Esophagus muscularis mucosa (tissue), 4 donors: ENCODE measurements around the gene TJP1.

Experiments
- CTCF ChIP-seq, 3 experiments: fragments of 200-600 bp in 2 of 3; fragments of 450-650 bp in 1 of 3; sonication (generic) in 2 of 3; IDR thresholded peaks; one replicate each; pipeline ENCODE4 v1.5.1; 2017 to 2019; ENCODE audit warnings: antibody characterized with exemption in 3 of 3, mild to moderate bottlenecking in 2 of 3, moderate library complexity in 1 of 3
- EP300 ChIP-seq: sonication (generic); formaldehyde crosslinking; IDR thresholded peaks from one replicate; pipeline ENCODE4 v1.6.1; 2017; ENCODE audit warnings: antibody characterized with exemption
- POLR2A ChIP-seq: fragments of 450-650 bp; IDR thresholded peaks from one replicate; pipeline ENCODE4 v1.6.1; 2017; ENCODE audit warnings: antibody characterized with exemption, moderate library complexity, mild to moderate bottlenecking, low read depth
- POLR2AphosphoS5 ChIP-seq, 2 donors: sonication (generic); formaldehyde crosslinking; IDR thresholded peaks; one replicate each; pipeline ENCODE4 v1.6.1; 2017; ENCODE audit warnings: antibody characterized with exemption in 2 of 2

GRCh38 chr15:29805708-29806104 lies 16.6 kb downstream of the TJP1 start:
- no peak for TF ChIP-seq CTCF (IDR thresholded peaks at IDR 0.05)
- TF ChIP-seq POLR2A, result no peak
- TF ChIP-seq EP300, result no peak
- TF ChIP-seq POLR2AphosphoS5 (IDR thresholded peaks at IDR 0.05), result no peak
